ENCODE results near the gene CDC40. TPM values are rescaled to one million over a fixed set of nuclear protein-coding genes. Genes with fewer than 3 reads are reported as not detected.

Gene CDC40
- 10 to 100 TPM; 16.0 to 19.5 (median 18.0) TPM for total RNA-seq

GRCh38 chr6:110180228-110181008 lies at the start of gene CDC40:
Gene CDC40 (plus strand): TSS chr6:110180427. CDS start chr6:110180445, 18 bp downstream.
- peak; percentile 26 for DNase-seq (ENCODE audit: low spot score)

GRCh38 chr6:110137924-110138887 lies 42.0 kb upstream of the CDC40 start:
- DNase-seq (ENCODE audit: low spot score) (no peak), ATAC-seq (ENCODE audit: low FRiP score) (no peak)
- no peak for TF ChIP-seq CTCF (IDR thresholded peaks at IDR 0.05)

More at GRCh38 chr6:110180228-110181008, at the start of gene CDC40:
- no peak for TF ChIP-seq CTCF (IDR thresholded peaks at IDR 0.05)
- ATAC-seq (ENCODE audit: low FRiP score), result peak; percentile 48

- ATAC-seq (ENCODE audit: low FRiP score) (no peak), DNase-seq (ENCODE audit: low spot score) (no peak)
- no peak for TF ChIP-seq CTCF (IDR thresholded peaks at IDR 0.05)
Measured at GRCh38 chr6:110139052-110139451, 41.2 kb upstream of the CDC40 start.

- no peak for TF ChIP-seq CTCF (IDR thresholded peaks at IDR 0.05)
- ATAC-seq (ENCODE audit: low FRiP score) (no peak), DNase-seq (ENCODE audit: low spot score) (no peak)
Measured at GRCh38 chr6:110140650-110141049, 39.6 kb upstream of the CDC40 start.

GRCh38 chr6:110147870-110148269 lies 32.4 kb upstream of the CDC40 start:
- no peak for TF ChIP-seq CTCF (IDR thresholded peaks at IDR 0.05)
- no peak for ATAC-seq (ENCODE audit: low FRiP score)
- DNase-seq (ENCODE audit: low spot score), result no peak

- ATAC-seq (ENCODE audit: low FRiP score), result no peak
- no peak for TF ChIP-seq CTCF (IDR thresholded peaks at IDR 0.05)
- DNase-seq (ENCODE audit: low spot score), result no peak
Measured at GRCh38 chr6:110158479-110158878, 21.7 kb upstream of the CDC40 start.
